HCT116 (cell line): ENCODE data around the gene TFCP2L1. TPM values are rescaled to one million over a fixed set of nuclear protein-coding genes. Genes with fewer than 3 reads are reported as not detected.

Experiments used
- ATAC-seq: fragments of 200-7000 bp; cut with Tn5 transposase; 2 replicates; pipeline ENCODE4 v1.9.1; 2020; ENCODE audit warnings: mild to moderate bottlenecking, moderate library complexity
- BruUV-seq: library from RNA; stranded (reverse); fragments of 400-500 nt; replicated peaks from 2 replicates; lab custom pipeline; 2021; lab: Mats Ljungman, UMichigan
- CTCF ChIA-PET: fragments of 300-600 bp; sonication (Branson Sonifier 250); formaldehyde crosslinking; loops from one replicate; lab custom pipeline; 2021; ENCODE audit warnings: antibody characterized with exemption; lab: Charles Lee
- POLR2A ChIA-PET: fragments of 300-600, 350-600 bp; sonication (Branson Sonifier 250); formaldehyde crosslinking; loops from one replicate; lab custom pipeline; 2021; ENCODE audit warnings: antibody characterized with exemption; lab: Charles Lee
- RAD21 ChIA-PET, 2 experiments: fragments of 300-600 bp; sonication (Branson Sonifier 250); formaldehyde crosslinking; loops; one replicate each; lab custom pipeline; 2023; ENCODE audit warnings: low total read pairs in 2 of 2; ENCODE audit not compliant: uncharacterized antibody in 2 of 2, unreplicated experiment in 2 of 2, low non-redundant PET in 1 of 2; lab: Charles Lee
- DNase-seq: peaks from one replicate; pipeline ENCODE4 v3.0.0-alpha.2; 2010; ENCODE audit warnings: low read depth, low spot score
- H2AFZ ChIP-seq: fragments of 200-600 bp; shearing (Covaris generic), sonication (generic); 2 replicates; pipeline ENCODE4 v1.6.1; 2017; ENCODE audit warnings: low read depth, mixed run types, mixed read lengths, antibody characterized with exemption, low read length; ENCODE audit not compliant: poor library complexity, severe bottlenecking
- H3K27ac ChIP-seq: 2 replicates; pipeline ENCODE4 v1.5.1; 2012; ENCODE audit warnings: low read depth, low read length
- H3K27me3 ChIP-seq: fragments of 200-600 bp; sonication (generic); 2 replicates; pipeline ENCODE4 v1.6.1; 2016; ENCODE audit warnings: mixed run types, low read length, mixed read lengths; ENCODE audit not compliant: insufficient read depth
- H3K36me3 ChIP-seq, 2 experiments: fragments of 200-500 bp in 1 of 2; fragments of 200-600 bp in 1 of 2; sonication (Bioruptor generic) in 1 of 2; sonication (generic) in 1 of 2; 2 replicates each; pipeline versions ENCODE4 v1.5.1 to v1.6.1; 2014 to 2016; ENCODE audit warnings: low read length in 2 of 2, inconsistent platforms in 1 of 2, mixed read lengths in 1 of 2, mixed run types in 1 of 2; ENCODE audit not compliant: insufficient read depth in 2 of 2, control insufficient read depth in 1 of 2
- H3K4me1 ChIP-seq, 2 experiments: fragments of 200-600 bp in 1 of 2; sonication (generic) in 1 of 2; 2 replicates each; pipeline versions ENCODE4 v1.5.1 to v1.6.1; 2012 to 2017; ENCODE audit warnings: low read length in 2 of 2, inconsistent platforms in 1 of 2, mild to moderate bottlenecking in 1 of 2, mixed read lengths in 1 of 2, mixed run types in 1 of 2, moderate library complexity in 1 of 2; ENCODE audit not compliant: insufficient read depth in 2 of 2, control insufficient read depth in 1 of 2
- H3K4me2 ChIP-seq: fragments of 200-600 bp; sonication (generic); 2 replicates; pipeline ENCODE4 v1.6.1; 2017; ENCODE audit warnings: mixed run types, low read length, mixed read lengths
- H3K4me3 ChIP-seq, 2 experiments: fragments of 200-600 bp in 1 of 2; sonication (generic) in 1 of 2; replicated peaks in 1 of 2; 2 replicates each; pipeline ENCODE4 v1.5.1; 2011 to 2016; ENCODE audit warnings: low read length in 2 of 2, control low read depth in 1 of 2, low read depth in 1 of 2, mild to moderate bottlenecking in 1 of 2, mixed read lengths in 1 of 2, mixed run types in 1 of 2
- H3K79me2 ChIP-seq: fragments of 200-600 bp; sonication (generic); 2 replicates; pipeline ENCODE4 v1.6.1; 2017; ENCODE audit warnings: mild to moderate bottlenecking, mixed run types, low read length, moderate library complexity, mixed read lengths; ENCODE audit not compliant: insufficient read depth
- H3K9ac ChIP-seq: fragments of 200-600 bp; sonication (generic); 2 replicates; pipeline ENCODE4 v1.6.1; 2016; ENCODE audit warnings: low read length, mixed read lengths
- H3K9me2 ChIP-seq: fragments of 200-600 bp; sonication (generic), shearing (Covaris generic); 2 replicates; pipeline ENCODE4 v1.6.1; 2017; ENCODE audit warnings: mixed run types, mild to moderate bottlenecking, moderate library complexity; ENCODE audit not compliant: insufficient read depth
- H3K9me3 ChIP-seq, 2 experiments: fragments of 200-500 bp in 1 of 2; fragments of 200-600 bp in 1 of 2; sonication (Bioruptor generic) in 1 of 2; sonication (generic) in 1 of 2; 2 replicates each; pipeline ENCODE4 v1.6.1; 2014 to 2017; ENCODE audit warnings: low read length in 2 of 2, mixed read lengths in 2 of 2, inconsistent platforms in 1 of 2, low read depth in 1 of 2, mild to moderate bottlenecking in 1 of 2, mixed run types in 1 of 2, moderate library complexity in 1 of 2; ENCODE audit not compliant: control insufficient read depth in 1 of 2, insufficient read depth in 1 of 2
- H4K20me1 ChIP-seq: fragments of 200-600 bp; sonication (generic), shearing (Covaris generic); 2 replicates; pipeline ENCODE4 v1.6.1; 2017; ENCODE audit warnings: mixed run types, mild to moderate bottlenecking, moderate library complexity; ENCODE audit not compliant: insufficient read depth
- ATF3 ChIP-seq: IDR thresholded peaks from 2 replicates; pipeline ENCODE4 v1.6.1; 2012
- CEBPB ChIP-seq: IDR thresholded peaks from 2 replicates; pipeline ENCODE4 v1.6.1; 2012; ENCODE audit warnings: low read depth
- EZH2 ChIP-seq: fragments of 200-600 bp; sonication (generic); IDR thresholded peaks from 2 replicates; pipeline ENCODE4 v1.6.1; 2017; ENCODE audit warnings: antibody characterized with exemption, mixed run types
- FOSL1 ChIP-seq: IDR thresholded peaks from 2 replicates; pipeline ENCODE4 v1.6.1; 2012; ENCODE audit warnings: low read depth
- SRF ChIP-seq: IDR thresholded peaks from 2 replicates; pipeline ENCODE4 v1.6.1; 2012; ENCODE audit warnings: low read depth
- TCF7L2 ChIP-seq: IDR thresholded peaks from 2 replicates; pipeline ENCODE4 v1.7.0; 2011; ENCODE audit warnings: borderline replicate concordance, inconsistent platforms; ENCODE audit not compliant: insufficient read depth, insufficient read length; ENCODE audit errors: extremely low read depth
- YY1 ChIP-seq: IDR thresholded peaks from 2 replicates; pipeline ENCODE4 v1.6.1; 2011; ENCODE audit warnings: low read length, low read depth, moderate library complexity, mild to moderate bottlenecking; ENCODE audit not compliant: insufficient replicate concordance; ENCODE audit errors: extremely low read depth
- intact Hi-C: fragments of 100-400 bp; cut with micrococcal nuclease; formaldehyde crosslinking; loops from 2 replicates; pipeline ENCODE4 v1.10.0; 2022
- total RNA-seq: library from RNA; stranded (reverse); gene quantifications from one replicate; pipeline ENCODE4 v1.2.1, GENCODE V29; 2021; ENCODE audit not compliant: unreplicated experiment
- TF ChIP-seq, protein P1 (sequence below), 3 experiments: fragments of 200-600 bp in 1 of 3; sonication (generic) in 1 of 3; IDR thresholded peaks in 2 of 3; conservative IDR thresholded peaks in 1 of 3; 2 replicates each; pipeline ENCODE4 v1.5.1; 2012 to 2017; ENCODE audit warnings: low read depth in 2 of 3, low read length in 2 of 3, antibody characterized with exemption in 1 of 3, borderline replicate concordance in 1 of 3, control low read depth in 1 of 3, mild to moderate bottlenecking in 1 of 3, mixed read lengths in 1 of 3, mixed run types in 1 of 3, moderate library complexity in 1 of 3; ENCODE audit not compliant: insufficient read depth in 1 of 3

TFCP2L1 gene
- total RNA-seq, 1 experiment from 2014 or later = 8.4 TPM

DNA sequence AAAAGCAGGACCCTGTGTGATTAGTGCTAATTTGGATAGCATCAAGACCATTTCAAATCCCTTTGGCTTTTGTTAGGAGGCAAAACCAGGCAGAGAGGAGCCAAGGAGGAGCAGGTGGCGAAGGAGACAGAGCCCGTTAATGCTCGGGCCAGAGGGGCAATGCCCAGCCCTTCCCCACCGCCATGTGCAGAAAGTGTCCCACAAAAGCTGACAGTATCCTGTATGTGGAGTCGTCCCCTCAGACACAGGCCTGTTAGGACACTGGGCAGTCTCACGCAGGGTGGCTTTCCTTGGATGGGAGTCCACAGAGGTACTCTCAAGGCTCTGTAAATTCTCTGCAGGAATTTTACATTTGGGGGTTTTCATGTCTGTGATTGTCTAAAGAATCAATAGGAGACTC, 44.8 kb upstream of the TFCP2L1 start:
- Histone ChIP-seq H3K27me3 (no peaks in the 10 kb centered on the region), H3K4me1 (no peaks in the 10 kb centered on the region), H4K20me1 (no peaks in the 10 kb centered on the region), H3K27ac (no peak overlapping the region), H3K9me2 (no peaks in the 10 kb centered on the region), H3K9ac (no peak overlapping the region), H3K9me3 (no peaks in the 10 kb centered on the region), H2AFZ (no peak overlapping the region), H3K79me2 (no peaks in the 10 kb centered on the region), H3K4me2 (no peak overlapping the region), H3K36me3 (no peaks in the 10 kb centered on the region), H3K4me3 (no peak overlapping the region)
- CTCF ChIA-PET = no interaction called here
- RAD21 ChIA-PET = no interaction called here
- no TSS peak for BruUV-seq
- ATAC-seq (no peak), DNase-seq (no peak)
- intact Hi-C loops = no loop called here
- TF ChIP-seq CEBPB (no peak), YY1 (no peak), ATF3 (no peak), EZH2 (no peak)
- TF ChIP-seq, protein P1, sequence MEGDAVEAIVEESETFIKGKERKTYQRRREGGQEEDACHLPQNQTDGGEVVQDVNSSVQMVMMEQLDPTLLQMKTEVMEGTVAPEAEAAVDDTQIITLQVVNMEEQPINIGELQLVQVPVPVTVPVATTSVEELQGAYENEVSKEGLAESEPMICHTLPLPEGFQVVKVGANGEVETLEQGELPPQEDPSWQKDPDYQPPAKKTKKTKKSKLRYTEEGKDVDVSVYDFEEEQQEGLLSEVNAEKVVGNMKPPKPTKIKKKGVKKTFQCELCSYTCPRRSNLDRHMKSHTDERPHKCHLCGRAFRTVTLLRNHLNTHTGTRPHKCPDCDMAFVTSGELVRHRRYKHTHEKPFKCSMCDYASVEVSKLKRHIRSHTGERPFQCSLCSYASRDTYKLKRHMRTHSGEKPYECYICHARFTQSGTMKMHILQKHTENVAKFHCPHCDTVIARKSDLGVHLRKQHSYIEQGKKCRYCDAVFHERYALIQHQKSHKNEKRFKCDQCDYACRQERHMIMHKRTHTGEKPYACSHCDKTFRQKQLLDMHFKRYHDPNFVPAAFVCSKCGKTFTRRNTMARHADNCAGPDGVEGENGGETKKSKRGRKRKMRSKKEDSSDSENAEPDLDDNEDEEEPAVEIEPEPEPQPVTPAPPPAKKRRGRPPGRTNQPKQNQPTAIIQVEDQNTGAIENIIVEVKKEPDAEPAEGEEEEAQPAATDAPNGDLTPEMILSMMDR (IDR thresholded peaks at IDR 0.05 in 2 of 3, conservative IDR thresholded peaks at IDR 0.05 in 1 of 3; ENCODE audit: borderline replicate concordance in 1 of 3, insufficient read depth in 1 of 3, low read depth in 2 of 3, low read length in 2 of 3) = no peak
- POLR2A ChIA-PET = no interaction called here

DNA sequence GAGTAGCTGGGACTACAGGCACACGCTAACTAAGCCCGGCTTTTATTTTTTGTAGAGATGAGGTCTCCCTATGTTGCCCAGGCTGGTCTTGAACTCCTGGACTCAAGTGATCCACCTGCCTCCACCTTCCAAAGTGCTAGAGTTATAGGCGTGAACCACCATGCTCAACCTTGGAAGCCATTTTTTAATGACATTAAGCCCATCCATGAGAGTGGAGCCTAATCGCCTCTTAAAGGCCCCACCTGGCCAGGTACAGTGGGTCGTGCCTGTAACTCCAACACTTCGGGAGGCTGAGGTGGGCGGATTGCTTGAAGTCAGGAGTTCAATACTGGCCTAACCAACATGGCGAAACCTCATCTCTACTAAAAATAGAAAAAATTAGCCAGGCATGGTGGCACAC, 41.6 kb upstream of the TFCP2L1 start:
- intact Hi-C loops = no loop called here
- Histone ChIP-seq H3K9me2 (no peaks in the 10 kb centered on the region), H3K9me3 (no peaks in the 10 kb centered on the region), H3K27ac (no peak overlapping the region), H3K4me3 (no peak overlapping the region), H3K79me2 (no peaks in the 10 kb centered on the region), H3K4me1 (no peaks in the 10 kb centered on the region), H3K4me2 (no peak overlapping the region), H3K36me3 (no peaks in the 10 kb centered on the region), H4K20me1 (no peaks in the 10 kb centered on the region), H3K27me3 (no peaks in the 10 kb centered on the region), H3K9ac (no peak overlapping the region), H2AFZ (no peak overlapping the region)
- RAD21 ChIA-PET = no interaction called here
- no TSS peak for BruUV-seq
- no peak for TF ChIP-seq SRF
- TF ChIP-seq FOSL1 = no peak
- TF ChIP-seq TCF7L2 = no peak
- POLR2A ChIA-PET = no interaction called here
- CTCF ChIA-PET = no interaction called here
- ATAC-seq (no peak), DNase-seq (no peak)
